GM12872 (cell line): ENCODE measurements around the gene GSC.

Experiments
- TF ChIP-seq, protein P1 (sequence below): IDR thresholded peaks from 3 replicates; pipeline ENCODE4 v1.5.1; 2011; ENCODE audit warnings: low read depth, mild to moderate bottlenecking, low read length, moderate library complexity; ENCODE audit not compliant: insufficient read depth

Gene GSC

DNA sequence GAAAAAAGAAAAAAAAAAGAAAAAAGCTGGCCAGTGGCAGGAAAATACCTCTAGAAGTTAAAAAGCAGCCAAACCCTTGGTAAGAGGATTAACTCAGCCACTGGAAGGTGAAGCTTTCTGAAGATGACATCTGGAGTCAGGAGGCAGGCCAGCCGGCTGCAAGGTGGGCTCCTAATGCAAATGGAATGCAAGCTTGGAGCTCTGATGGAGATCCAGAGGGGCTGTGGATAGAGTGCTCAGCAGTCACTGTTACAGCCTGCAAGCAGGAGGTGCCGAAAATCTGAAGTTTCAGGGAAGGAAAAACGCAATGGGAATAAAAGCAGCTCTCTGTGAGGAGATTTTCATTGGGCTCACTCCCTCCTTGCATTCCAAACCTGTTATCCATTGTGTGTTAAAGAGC lies 41.0 kb downstream of the GSC start:
- TF ChIP-seq, protein P1, sequence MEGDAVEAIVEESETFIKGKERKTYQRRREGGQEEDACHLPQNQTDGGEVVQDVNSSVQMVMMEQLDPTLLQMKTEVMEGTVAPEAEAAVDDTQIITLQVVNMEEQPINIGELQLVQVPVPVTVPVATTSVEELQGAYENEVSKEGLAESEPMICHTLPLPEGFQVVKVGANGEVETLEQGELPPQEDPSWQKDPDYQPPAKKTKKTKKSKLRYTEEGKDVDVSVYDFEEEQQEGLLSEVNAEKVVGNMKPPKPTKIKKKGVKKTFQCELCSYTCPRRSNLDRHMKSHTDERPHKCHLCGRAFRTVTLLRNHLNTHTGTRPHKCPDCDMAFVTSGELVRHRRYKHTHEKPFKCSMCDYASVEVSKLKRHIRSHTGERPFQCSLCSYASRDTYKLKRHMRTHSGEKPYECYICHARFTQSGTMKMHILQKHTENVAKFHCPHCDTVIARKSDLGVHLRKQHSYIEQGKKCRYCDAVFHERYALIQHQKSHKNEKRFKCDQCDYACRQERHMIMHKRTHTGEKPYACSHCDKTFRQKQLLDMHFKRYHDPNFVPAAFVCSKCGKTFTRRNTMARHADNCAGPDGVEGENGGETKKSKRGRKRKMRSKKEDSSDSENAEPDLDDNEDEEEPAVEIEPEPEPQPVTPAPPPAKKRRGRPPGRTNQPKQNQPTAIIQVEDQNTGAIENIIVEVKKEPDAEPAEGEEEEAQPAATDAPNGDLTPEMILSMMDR, result no peak

DNA sequence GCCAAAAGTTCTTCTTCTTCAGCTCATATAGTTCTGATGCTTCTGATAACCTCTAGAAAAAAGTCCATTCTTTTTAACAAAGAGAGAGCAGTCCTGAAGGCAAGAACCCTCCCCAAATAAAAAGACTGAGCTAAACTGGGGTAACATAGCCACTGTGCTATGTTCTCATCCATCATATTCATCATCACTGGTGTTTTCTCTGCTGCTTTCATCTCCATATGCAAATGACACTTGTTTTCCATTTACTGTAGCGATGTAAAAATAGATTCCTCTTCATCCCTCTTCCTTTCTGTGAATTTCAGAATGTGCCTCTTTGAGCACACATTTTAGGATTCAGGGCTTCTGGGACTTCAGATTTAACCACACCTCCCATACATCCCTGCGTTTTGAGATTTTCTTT lies 44.9 kb downstream of the GSC start:
- TF ChIP-seq, protein P1, result no peak

DNA sequence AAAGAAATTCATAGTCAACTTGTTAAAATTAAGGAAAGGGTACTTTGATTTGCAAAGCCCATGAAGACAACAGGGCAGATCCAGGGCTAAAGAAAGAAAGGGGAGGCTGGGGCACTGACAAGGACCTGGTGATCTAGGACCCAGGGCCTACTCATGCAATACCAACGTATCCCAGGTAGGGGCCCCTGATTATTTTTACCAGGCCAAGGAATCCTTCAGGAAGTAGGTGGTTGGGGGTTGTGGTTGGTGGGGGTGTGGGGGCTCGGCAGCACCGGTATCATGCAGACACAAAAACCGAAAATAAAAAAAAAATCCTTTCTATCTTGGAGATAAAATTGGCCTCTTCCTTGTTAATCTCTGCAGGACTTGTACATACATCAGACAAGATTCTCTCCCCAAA lies 47.5 kb downstream of the GSC start:
- TF ChIP-seq, protein P1, result no peak
